ENCODE results near the gene NDUFS6. TPM values are rescaled to one million over a fixed set of nuclear protein-coding genes. Genes with fewer than 3 reads are reported as not detected.

Gene NDUFS6
- total RNA-seq, 4 donors from 2014 or later, result 54.7 to 66.4 (median 55.7) TPM

- no peak for TF ChIP-seq POLR2A (IDR thresholded peaks at IDR 0.05; ENCODE audit: low read depth)
- TF ChIP-seq POLR2AphosphoS5 (IDR thresholded peaks at IDR 0.05), result no peak
- TF ChIP-seq CTCF (IDR thresholded peaks at IDR 0.05), result no peak
- no peak for TF ChIP-seq EP300 (IDR thresholded peaks at IDR 0.05)
- intact Hi-C loops (cut with DNase I), result no loop called here
- Histone ChIP-seq H3K4me3 (no peak overlapping the region), H3K4me1 (no peaks in the 10 kb centered on the region), H3K36me3 (peaks cover 21 to 50% (median 40%) of the 10 kb centered on the region in 4 donors), H3K27ac (replicated peaks in 1 of 4) (no peak overlapping the region), H3K9me3 (no peaks in the 10 kb centered on the region), H3K27me3 (peaks cover 0 to under 1% (median 0%) of the 10 kb centered on the region in 4 donors)
- DNase-seq (ENCODE audit: extremely low spot score), result no peak
- WGBS, result 93% methylated on average over 24 of the region's 26 CpGs
These were observed 26.0 kb downstream of the NDUFS6 start for GRCh38 chr5:1827025-1827885.

- H3K4me1 ChIP-seq, result no peaks in the 10 kb centered on the region
- WGBS, result 31% methylated on average over 9 of the region's 39 CpGs
- TF ChIP-seq EP300 (IDR thresholded peaks at IDR 0.05) (no peak), CTCF (IDR thresholded peaks at IDR 0.05) (no peak), POLR2A (IDR thresholded peaks at IDR 0.05; ENCODE audit: low read depth) (no peak), POLR2AphosphoS5 (IDR thresholded peaks at IDR 0.05) (no peak)
- DNase-seq (ENCODE audit: extremely low spot score), result no peak
- no peak overlapping the region for H3K27ac ChIP-seq (replicated peaks in 1 of 4)
- H3K9me3 ChIP-seq, result no peaks in the 10 kb centered on the region
- peaks cover 0 to 7% (median 0%) of the 10 kb centered on the region in 4 donors for H3K27me3 ChIP-seq
- H3K36me3 ChIP-seq, result peaks cover 14 to 43% (median 34%) of the 10 kb centered on the region in 4 donors
- intact Hi-C loops (cut with DNase I), result no loop called here
- no peak overlapping the region for H3K4me3 ChIP-seq
These were observed 26.7 kb downstream of the NDUFS6 start for GRCh38 chr5:1827886-1828397.

- Histone ChIP-seq H3K27ac (replicated peaks in 1 of 4) (no peak overlapping the region), H3K4me3 (no peak overlapping the region), H3K4me1 (no peaks in the 10 kb centered on the region), H3K27me3 (peaks cover 0 to 28% (median 0%) of the 10 kb centered on the region in 4 donors), H3K36me3 (peaks cover 0 to 18% (median 11%) of the 10 kb centered on the region in 4 donors), H3K9me3 (no peaks in the 10 kb centered on the region)
- intact Hi-C loops (cut with DNase I), result no loop called here
- 79% methylated on average over 17 of the region's 17 CpGs for WGBS
- no peak for DNase-seq (ENCODE audit: extremely low spot score)
- no peak for TF ChIP-seq POLR2A (IDR thresholded peaks at IDR 0.05; ENCODE audit: low read depth)
- TF ChIP-seq CTCF (IDR thresholded peaks at IDR 0.05), result no peak
- no peak for TF ChIP-seq EP300 (IDR thresholded peaks at IDR 0.05)
- TF ChIP-seq POLR2AphosphoS5 (IDR thresholded peaks at IDR 0.05), result no peak
These were observed 29.5 kb downstream of the NDUFS6 start for GRCh38 chr5:1830571-1831228.

- no peaks in the 10 kb centered on the region for H3K4me1 ChIP-seq
- no peaks in the 10 kb centered on the region for H3K9me3 ChIP-seq
- TF ChIP-seq CTCF (IDR thresholded peaks at IDR 0.05) (no peak), EP300 (IDR thresholded peaks at IDR 0.05) (no peak), POLR2A (IDR thresholded peaks at IDR 0.05; ENCODE audit: low read depth) (no peak), POLR2AphosphoS5 (IDR thresholded peaks at IDR 0.05) (no peak)
- peaks cover 0 to 28% (median 0%) of the 10 kb centered on the region in 4 donors for H3K27me3 ChIP-seq
- no peak for DNase-seq (ENCODE audit: extremely low spot score)
- 93% methylated on average over 11 of the region's 11 CpGs for WGBS
- no peak overlapping the region for H3K27ac ChIP-seq (replicated peaks in 1 of 4)
- H3K4me3 ChIP-seq, result no peak overlapping the region
- intact Hi-C loops (cut with DNase I), result no loop called here
- peaks cover 0 to 17% (median 9%) of the 10 kb centered on the region in 4 donors for H3K36me3 ChIP-seq
These were observed 30.1 kb downstream of the NDUFS6 start for GRCh38 chr5:1831257-1831656.

All from esophagus muscularis mucosa (tissue), 4 donors.